Lung microvascular endothelial cell (primary cell): ENCODE results near the gene FCHO1. TPM values are rescaled to one million over a fixed set of nuclear protein-coding genes. Genes with fewer than 3 reads are reported as not detected.

Source experiments
- DNase-seq, 2 donors: peaks; one replicate each; pipeline versions ENCODE4 v3.0.0 to v3.0.0-alpha.2; 2010; ENCODE audit warnings: low read depth in 2 of 2
- total RNA-seq: library from RNA; depleted of rRNA; stranded (reverse); fragments of >200 nt; gene quantifications from 2 replicates; pipeline ENCODE4 v1.2.1, GENCODE V29; 2014

Gene FCHO1
- total RNA-seq, 1 donor from 2014 or later = 0.20 TPM

DNA sequence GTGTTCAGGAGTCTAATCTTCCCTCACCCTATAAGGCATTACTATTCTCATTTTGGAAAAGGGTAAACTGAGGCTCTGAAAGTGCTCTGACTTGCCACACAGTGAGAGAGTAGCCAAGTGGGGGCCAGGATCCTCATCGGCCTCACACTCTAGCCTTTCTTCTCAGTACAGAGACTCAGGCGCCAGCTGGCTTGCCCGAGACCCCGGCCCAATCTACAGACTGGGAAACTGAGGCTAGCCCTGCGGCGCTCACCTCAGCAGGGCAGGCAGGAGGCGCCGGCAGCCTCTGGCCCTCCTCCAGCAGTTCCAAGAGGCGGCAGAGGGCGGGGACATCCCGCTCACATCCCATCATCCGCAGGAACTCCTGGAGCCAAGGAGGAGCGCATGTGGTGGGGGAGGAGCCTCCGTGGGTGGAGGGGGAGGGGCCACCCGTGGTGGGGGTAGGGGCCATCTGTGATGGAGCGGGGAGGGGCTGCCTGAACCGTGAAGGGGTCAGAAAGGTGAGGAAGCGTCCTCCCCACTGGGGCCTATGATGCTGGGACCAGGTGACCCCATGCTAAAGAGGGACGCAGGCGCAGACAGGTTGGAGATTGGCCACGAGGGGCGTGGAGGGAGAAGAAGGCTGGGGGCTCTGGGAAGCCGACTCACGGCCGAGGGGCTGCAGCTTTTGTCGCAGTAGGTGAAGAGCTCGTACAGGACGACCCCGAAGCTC, 78.7 kb downstream of the FCHO1 start:
- peak in 1 of 2 donors; percentile 46 for DNase-seq

DNA sequence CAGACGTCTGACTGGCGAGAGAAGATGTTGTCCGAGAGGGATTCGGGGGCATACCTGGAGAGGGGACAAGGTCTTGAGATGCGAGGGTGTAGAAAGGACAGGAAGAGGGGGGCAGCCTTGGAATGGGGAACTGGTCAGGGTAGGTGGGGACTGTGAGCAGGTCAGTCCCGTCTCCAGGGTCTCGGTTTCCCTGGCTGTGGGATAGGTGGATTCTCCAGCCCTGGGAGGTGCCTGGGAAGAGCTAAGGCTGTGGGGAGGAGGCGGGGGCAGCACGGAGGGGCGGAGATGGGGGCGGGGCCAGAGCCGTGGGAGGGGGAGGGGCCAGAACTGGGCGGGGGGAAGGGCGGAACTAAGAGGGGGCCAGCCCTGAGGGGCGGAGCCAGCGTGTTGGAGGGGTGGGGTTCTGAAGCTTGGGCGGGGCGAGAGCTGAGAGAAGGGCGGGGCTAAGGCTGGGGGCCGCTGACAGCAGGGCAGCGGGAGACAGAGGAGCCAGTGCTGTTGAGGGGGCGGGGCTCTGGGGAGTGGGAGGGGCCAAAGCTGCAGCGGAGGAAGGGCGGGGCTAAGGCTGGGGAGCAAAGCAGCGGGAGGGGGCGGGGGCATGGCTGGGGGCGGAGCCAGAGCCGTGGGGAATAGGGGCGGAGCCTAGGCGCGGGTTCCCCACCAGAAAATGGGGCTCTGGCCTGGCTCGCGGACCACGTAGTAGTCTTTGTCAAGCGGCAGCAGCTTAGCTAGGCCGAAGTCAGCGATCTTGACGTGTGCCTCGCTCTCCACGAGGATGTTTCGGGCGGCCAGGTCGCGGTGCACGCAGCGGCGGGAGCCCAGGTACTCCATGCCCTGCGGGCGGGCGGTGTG, 79.5 kb downstream of the FCHO1 start:
- DNase-seq = peak; percentile 87 to 91

DNA sequence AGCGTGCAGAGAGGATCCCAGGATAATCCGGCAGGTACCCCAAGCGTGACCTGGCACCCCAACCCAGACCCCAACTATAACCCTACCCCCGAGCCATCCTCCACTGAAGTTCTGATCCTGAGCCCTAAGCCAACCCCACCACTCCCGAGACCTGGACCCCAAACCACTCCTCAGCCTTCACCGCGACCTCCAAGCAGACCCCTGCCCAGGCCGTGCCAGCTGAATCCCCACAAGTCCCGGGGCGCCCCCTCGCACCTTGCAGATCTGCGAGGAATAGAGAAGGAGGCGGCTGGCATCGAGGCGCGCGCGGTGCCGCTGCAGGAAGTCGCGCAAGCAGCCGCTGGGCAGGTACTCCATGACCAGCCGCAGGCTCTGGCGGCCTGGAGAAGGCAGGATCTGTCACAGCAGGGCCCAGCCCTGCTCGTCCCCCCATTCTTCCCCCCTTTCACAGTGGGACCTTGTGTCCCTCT, 80.2 kb downstream of the FCHO1 start:
- no peak for DNase-seq

DNA sequence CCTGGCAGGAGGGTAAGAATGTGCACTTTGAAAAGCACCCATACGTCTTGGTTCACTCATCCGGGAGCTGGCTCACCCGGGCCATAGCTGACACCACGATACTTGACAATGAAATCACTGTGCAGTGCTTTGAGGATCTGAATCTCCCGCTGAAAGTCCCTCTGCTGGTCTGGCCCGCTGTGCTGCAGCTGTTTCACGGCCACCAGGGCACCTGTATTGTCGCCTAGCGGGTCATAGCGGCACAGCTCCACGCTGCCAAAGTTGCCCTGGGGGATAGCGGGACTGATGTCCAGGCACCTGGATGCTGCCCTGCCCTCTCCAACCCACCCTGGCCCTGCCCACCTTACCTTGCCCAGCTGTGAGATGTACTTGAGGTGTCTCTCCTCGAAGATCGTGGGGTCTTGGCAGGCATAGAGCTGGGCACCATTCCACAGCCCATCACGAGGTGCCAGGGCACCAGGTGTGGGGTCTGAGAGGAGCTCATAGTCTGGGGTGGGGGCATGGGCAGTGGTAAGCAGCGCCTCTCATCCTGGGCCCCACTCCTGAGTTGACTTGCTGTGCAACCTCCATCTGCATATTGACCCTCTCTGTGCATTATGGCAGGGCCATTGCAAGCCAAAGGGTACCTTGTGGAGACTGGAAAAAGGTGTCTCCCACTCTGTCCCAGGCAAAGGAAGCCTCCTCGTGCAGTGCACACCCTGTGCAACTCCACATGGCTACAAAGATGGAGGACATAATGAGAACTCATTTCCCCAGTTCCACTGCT, 81.3 kb downstream of the FCHO1 start:
- DNase-seq = no peak

DNA sequence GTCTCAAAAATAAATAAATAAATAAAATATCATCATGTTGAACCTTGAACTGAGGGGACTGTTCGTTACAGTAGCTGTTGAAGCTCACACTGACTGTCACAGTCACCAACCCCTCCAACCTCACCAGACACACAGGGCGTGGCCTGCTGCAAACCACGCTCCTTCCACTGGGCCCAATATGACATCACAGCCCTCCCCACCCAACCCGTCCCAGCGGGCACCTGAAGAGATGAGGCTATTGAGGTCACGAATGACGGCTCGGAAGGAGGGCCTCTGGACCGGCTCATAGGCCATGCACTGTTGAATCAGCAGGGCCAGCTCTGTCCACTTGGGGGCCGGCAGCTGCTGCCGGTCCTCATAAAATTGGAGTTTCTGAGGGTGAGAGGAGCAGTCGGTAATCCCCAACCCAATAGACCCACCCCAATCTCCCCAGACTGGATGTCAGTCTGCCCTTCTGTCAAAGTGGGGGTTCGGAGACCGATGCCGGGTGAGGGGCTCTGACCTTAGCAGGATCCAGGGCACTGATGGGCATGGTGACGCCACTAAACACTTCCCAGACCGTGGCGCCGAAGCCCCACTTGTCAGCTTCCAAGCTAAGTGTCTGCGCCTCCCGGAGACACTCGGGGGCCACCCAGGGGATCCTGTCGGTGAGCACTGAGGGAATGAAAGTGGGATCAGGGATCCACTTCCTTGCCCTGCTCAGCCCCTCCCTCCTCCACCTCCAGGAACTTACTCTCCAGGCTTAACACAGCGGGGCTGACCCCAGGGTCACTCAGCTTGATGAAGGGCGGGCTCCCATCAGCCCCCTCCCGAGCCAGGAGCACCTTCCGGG, 83.3 kb downstream of the FCHO1 start:
- no peak for DNase-seq

DNA sequence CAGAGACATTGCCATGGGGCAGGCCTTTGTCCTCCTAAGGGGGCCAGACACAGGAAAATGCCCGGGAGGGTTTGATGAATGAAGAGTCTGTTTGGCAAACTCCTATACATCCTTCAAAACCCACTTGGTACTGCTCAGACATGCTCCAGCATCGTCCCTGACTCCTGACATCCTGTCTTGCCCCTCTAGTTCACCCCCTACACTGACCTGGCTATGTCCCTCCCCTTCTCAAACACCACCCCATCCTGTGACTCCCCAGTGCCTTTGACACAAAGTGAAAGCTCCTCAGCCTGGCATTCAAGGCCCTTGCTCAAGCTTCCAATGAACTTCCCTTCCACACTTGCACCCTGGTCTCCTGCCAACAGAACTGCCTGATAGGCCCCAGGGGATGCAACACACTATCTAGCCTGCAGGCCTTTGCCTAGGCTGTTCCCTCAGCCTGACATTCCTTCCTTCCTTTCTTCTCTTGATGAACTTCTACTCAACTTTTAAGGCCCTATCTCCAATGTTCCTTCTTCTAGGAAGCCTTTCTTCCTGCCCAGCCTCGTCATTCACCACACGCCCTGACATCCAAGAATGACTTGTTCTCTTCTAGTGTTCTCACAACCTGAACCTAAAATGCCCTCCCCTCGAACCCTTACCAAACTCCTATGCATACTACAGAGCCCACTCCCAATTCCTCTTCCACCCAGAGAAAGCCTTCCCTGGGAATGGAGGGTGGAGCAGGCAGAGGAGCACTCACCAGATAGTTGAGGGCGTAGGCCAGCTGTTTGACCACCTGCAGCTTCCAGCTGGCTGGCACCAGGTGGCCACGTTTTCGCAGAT, 84.1 kb downstream of the FCHO1 start:
- DNase-seq = no peak

DNA sequence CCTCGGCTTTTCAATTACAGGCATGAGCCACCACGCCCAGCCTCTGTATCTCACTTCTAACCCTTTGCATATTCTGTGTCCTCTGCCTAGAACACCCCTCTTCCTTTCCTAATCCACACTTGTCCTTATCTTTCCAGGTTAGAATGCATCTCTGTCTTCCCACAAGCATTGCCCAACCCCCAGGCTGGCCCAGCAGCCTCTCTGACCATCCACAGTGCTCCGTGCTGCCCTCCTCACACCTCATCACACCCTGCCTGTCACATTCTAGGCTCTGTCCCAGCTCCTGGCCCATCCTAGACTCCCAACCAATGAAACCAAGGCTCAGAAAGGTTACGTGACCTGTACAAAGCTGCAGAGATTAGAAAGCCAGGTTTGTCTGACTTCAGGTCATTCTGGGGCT, 85.3 kb downstream of the FCHO1 start:
- DNase-seq = no peak

DNA sequence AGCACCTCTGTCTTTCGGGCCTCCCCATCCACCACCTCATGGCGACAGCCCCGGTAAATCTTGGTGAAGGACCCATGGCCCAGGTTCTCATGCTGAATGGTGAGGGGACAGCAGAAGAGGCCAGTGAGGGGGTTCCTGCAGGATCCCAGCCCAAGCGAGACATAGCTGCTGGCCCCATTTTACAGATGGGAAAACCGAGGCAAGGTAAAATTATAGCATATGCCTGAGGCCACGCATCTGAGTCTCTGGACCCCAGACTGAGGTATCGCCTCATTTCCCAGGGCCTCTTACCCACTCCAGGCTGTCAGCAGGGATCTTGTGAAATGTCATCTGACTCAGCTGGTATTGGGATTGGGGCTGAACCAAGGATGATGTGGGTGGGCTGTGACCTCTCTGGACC, 86.7 kb downstream of the FCHO1 start:
- no peak for DNase-seq

Other genes with a start within 250 kb of the FCHO1 start
- 46.4 and 67.5 TPM in 2 replicates for gene PGLS, start 239.8 kb upstream of the FCHO1 start, total RNA-seq
- gene COLGALT1, start 195.8 kb upstream of the FCHO1 start, total RNA-seq = 44.0 and 49.7 TPM in 2 replicates
- gene UNC13A, start 63.1 kb upstream of the FCHO1 start, total RNA-seq = under 0.01 TPM in 2 replicates
- gene MAP1S, start 32.0 kb upstream of the FCHO1 start, total RNA-seq = 26.0 and 39.7 TPM in 2 replicates
- 0.22 TPM in 1 of 2 replicates, not detected in the other for gene B3GNT3, start 43.7 kb downstream of the FCHO1 start, total RNA-seq
- gene INSL3, start 70.0 kb downstream of the FCHO1 start, total RNA-seq = not detected in 2 replicates
- 0.79 and 2.0 TPM in 2 replicates for gene JAK3, start 96.5 kb downstream of the FCHO1 start, total RNA-seq
- gene RPL18A, start 108.4 kb downstream of the FCHO1 start, total RNA-seq = 1,225 and 1,496 TPM in 2 replicates
- gene SLC5A5, start 120.5 kb downstream of the FCHO1 start, total RNA-seq = not detected in 2 replicates
- 29.0 and 33.1 TPM in 2 replicates for gene CCDC124, start 181.5 kb downstream of the FCHO1 start, total RNA-seq
- under 0.01 and 0.22 TPM in 2 replicates for gene KCNN1, start 215.6 kb downstream of the FCHO1 start, total RNA-seq